ENCODE measurements around the gene GRIP2.

GRCh38 chr3:14523792-14524191 is 16.4 kb downstream of the GRIP2 start:
- TF ChIP-seq CTCF (conservative IDR thresholded peaks at IDR 0.05; ENCODE audit: low read length): no peak
- TF ChIP-seq EZH2phosphoT487 (IDR thresholded peaks at IDR 0.05; ENCODE audit: borderline replicate concordance, low read depth, low read length): no peak

All from OCI-LY7 (cell line).